Superior temporal gyrus (tissue), 1 donor: ENCODE results near the gene HOXA3.

Experiments
- DNase-seq: peaks from one replicate; pipeline ENCODE4 v3.0.0-alpha.2; 2016; ENCODE audit errors: extremely low spot score

The HOXA3 gene

DNA sequence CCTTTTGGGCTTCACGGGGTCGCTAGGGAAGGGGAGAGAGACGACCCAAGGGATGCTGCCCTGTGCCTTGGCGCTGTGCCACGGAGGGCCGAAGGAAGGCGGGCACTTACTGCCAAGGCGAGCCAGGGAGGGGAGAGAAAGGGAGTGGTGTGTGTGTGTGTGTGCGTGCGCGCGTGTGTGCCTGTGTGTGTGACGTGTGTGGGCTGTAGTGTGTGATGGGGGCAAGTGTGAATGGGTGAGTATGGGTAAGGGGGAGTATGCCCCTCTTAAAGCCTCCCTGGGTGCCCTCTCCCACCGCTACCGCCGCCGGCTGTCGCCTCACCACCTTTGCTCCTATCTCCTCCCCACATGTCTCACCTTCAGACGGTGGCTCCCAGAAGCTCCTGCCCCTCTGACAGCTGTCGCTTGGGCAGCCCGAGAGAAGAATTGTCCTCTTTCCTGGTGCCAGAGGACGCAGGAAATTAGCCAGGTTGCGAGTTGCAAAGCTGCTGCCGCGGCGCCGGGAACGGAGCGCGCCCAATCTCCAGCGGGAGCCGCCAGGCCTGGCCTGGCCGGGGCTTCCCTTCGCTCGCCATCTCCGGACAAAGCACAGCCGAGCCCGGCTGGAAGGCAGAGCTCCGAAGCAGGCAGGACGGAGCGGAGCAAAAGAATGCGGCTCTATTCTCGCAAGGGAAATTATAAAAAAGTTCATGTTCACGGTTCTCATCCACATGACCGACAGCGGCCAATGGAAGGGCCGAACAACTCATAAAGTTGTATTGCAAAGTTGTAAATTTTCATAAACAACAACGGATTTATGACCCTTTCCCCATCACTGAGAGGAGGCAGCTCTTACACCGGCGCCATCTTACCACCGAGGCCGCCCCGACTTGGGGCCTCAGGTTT, at the start of gene HOXA3:
Gene HOXA3 (minus strand): TSS at position 653 of the 885 bp plus-strand sequence. CDS start 41,943 bp downstream, outside the sequence.
- DNase-seq = no peak

DNA sequence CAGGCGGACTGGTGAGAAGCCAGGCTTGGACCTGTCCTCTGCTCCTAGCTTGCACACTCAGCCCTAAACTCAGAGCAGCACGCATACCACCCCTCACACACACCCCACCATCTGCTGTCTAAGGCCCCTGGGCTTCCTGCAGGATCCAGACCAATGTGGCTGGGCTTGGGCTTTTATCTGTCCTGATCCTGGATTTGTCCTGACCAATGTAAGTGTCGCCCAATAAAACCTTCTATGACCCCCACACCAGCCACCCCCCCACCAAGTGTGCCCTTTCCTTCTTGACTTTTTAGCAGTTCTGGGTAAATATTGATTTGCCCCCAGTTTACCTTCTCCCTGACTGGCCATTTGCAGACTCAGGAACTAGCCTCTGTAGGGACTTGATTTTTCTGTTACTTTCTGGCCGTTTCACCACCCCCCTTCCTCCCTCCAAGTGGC, 49.2 kb upstream of the HOXA3 start:
- DNase-seq = no peak

DNA sequence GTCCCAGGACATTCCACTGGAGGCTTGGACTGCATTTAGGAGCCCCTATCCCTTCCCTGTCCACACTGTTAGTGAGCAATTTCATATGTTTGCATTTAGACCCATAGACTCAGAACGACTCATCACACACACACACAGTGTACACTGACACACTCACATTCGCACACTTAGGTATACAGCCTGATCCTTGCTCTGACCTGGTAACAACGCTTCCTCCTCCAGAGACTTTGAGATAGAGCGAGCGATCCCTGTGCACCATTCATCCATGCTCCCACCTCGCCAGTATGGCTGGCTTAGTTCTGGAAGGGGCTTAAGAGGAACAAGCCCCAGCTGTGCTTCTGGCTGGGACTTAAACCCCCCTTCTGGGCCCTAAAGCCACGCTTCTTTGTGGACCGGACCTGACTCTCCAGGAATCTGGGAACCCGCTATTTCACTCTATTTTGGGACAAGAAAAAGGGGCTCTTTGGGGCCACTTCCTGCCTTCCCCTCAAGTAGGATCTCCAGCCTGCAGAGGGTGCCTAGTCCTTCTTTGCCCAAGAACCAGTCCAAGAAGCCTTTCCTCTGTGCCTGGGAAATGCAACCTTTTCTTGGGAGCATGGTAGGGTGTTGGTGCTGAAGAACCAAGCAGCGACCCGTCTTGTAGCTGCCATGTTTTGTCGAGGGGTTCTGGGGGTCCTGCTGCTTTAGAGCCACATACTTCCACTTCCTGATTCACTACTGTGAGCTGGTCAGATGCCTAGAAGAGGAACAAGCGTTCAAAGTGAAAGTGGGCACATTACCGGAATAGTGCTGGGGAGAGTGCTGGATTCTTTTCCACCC, 48.6 kb upstream of the HOXA3 start:
- DNase-seq = no peak

DNA sequence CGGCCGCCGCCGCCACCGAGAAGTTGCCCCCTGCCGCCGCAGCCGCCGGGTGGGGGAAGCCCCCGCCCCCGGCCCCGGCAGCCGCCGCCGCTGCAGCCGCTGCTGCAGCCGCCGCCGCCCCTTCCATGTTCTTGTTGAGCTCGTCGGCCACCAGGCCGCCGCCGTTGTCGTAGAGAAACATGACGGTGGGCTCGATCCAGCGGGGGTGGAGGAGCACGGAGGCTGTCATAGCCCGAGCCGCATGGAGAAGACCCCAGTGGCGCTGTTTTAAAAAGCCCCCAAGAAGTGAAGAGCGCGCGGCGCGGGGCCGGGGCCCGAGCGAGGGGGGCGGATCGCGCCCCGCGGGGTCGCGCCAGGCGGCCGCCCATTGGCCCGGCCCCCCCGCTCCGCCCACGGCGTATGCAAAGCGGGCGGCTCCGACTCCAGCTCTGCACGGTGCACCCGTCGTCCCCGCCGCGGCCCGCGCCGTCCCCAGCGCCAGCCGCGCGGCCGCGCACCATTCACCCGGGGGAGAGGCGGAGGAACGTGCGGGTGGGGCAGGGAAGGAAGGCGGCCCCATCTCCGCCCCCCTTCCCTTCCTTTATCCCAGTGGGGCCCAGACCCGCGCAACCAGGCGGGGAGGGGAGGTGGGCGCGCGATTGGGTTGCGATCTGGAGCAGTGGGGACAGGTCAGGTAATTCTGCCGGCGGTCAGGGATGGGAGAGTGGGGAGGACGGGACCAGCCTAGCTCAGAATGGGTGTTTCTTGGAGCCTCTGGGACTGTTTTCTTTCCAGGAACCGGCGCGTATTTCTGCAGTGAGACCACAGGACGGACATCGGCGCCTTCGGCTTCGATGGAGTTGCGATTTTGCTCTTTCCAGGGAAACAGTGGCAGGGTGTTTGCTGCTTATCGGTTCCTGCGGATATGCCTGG, 47.7 kb upstream of the HOXA3 start, which contains the start of gene HOXA13:
Gene HOXA13 (minus strand): TSS at position 243 of the 912 bp plus-strand sequence. CDS start 14 bp downstream, at position 229.
- DNase-seq = no peak

DNA sequence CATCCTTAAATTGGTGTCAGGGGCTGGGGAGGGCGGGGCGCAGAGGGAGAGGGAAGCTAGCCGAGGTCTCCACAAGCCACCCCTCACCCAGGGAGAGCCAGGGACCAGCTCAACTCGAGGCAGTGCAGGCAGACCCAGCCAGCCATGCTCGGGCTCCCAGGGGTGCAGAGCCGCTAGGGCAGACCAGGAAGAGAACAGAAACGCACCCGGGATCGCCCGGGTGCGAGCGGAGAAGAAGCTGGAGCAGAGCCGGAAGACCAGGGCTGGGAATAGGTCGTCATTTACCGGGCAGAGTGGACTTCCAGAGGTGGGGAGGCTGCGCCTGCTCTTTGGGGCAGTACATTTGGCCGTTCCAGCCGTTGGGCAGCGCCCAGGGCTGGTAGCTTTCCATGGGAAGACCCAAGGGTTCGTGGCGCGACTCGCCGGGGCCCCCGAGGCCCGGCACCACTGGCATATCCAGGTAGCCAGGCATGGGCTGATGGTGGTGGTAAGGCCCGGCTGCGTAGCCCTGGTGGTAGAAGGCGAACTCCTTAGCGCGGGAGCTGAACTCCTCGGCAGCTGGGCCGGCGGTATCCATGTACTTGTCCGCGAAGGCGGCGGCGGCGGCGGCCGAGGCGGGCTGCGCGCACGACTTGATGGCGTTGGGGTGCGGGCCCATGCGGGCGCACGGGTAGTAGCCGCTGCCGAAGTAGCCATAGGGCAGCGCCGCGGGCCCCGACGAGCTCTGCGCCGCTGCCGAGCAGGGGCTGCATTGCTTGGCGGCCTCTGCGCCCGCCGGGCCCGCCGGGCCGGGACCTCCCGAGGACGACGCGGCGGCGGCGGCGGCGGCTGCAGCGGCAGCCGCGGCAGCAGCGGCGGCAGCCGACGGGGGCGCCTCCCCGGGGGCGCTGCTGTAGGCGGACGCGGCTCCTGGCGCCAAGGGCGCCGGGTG, 46.8 kb upstream of the HOXA3 start:
- no peak for DNase-seq

DNA sequence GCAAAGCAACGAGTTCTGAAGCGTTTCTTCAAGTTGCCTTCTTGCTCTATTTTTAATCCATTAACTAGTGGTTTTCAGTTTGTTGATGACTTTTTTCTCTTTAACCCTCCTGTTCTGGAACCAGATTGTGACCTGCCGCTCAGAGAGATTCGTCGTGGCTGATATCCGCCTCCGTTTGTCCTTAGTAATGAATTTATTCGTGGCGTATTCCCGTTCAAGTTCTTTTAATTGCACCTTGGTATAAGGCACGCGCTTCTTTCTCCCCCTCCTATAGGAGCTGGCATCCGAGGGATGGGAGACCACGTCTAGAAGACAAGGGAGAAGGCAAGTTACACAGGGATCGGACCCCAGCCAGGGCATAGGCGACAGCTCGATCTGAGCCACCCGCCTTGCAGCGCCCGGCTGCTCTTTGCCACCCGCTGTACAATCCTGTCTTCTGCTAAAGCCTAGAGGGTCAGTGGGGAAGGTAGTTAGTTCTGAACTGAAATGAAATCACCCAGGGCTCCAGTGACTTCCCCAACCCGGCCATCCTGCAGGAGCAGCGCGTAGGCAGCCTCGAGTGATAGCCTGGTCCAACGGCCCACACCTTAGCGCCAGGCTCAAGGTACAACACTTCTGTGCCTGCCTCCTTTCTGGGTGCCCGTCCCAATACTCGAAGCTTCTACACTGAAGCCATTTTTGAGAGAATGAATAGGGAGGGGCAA, 45.9 kb upstream of the HOXA3 start:
- DNase-seq = no peak

DNA sequence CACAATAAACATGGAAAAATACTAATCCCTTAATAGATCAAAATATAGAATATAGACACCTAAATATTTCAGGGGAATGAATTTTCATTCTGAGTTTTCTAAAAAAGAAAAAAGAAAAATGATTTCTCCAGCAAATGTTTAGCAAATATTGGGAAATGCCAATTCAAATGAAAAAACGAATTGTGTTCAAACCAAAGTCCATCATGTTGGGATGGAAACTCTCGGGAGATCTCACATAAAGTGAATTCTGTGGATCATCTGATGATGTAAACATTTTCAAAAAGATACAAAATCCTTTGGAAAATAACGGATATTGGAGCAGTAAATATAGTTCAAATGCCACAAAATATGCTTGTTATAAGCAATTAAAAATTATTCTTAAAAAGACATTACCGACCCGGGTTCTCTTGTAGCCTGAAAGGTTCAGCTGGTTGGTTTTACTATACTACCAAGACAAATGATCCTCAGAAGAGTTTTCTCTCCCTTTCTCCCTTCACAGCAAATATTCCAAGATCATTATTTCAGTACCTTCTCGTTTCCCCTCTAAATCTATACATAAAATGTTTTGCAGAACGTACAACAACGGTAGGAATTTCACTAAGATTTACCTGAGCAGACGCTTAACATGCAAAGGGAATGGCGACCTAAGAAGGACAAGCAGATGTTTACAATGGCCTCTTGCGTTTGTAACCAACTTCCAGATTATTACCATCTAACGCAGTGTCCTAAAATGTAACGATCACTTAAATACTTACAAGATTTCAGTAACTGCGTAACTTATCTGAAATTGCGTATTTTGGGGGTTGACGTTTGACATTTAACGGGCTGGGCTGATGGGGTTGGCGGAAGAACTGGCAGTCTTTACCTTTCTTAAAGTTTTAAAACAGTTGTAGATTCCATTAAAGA, 45.0 kb upstream of the HOXA3 start:
- DNase-seq = no peak

DNA sequence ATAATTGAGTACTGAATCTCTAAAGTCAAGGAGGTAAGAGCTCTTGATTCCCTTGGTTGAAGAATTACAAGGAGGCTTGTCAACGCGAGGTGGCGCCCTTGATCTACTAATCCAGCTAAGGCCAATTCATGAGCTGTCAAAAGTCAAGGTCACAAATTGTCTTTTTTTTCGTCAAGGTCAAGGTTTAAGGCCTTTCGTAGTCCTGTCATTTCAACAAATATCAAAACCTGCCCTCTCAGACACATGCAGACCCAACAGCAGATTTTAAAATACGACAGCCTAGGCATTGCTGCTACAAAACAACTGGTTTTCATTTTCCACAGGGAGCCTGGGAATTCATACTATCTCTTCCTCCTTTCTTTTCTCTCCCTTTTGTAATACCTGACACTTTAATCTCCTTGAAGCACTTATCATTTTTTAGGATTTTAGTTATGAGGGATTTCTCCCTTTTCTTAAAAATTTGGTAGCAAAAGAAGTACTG, 43.9 kb upstream of the HOXA3 start:
- DNase-seq = peak; percentile 91

DNA sequence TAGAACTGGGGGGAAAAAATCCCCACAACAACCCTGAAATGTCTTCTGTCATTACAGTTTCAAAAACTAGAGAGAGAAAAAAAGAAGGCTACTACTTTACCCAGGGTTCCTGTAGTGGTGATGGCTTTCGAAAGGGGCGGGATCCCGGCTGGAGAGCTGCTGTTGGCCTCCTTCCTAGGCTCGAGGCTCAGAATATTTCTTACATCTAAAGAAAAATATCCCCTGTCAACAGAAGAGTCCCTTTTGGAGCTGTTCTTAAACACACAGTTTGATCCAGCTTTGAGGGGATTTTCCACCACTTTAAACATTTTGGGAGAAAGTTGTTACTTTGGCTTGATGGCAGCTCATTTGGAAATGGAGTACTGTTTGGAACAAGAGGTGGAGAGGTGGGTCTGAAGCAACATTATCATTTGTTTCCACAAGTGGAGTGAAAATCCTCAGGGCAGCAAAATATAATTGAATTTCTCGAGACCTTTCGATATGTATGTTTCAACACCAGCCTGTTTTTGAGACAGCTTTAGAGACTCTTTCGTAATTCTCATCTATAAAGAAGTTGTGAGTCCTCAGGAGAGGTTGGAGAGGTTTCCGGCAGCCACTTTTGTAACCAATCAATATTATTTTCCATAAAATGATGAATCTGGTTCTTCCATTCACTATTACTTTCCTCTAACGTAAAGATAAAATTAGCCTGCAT, 42.5 kb upstream of the HOXA3 start:
- no peak for DNase-seq

DNA sequence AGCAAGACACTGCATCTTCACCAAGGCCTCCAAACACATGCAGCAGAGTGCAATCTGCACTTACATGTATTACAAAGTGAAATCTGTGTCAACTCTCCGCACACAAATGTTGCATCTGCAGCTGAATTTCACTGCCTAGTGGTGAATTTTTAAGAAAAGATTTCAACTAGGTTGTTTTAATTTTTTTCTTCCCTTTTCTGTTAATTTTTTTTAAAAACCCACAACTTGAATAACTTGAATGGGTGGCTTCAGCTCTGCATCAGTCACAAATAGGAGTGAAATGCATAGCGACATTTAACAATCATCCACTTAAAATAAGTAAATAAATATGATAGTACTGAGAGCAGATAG, 41.6 kb upstream of the HOXA3 start:
- no peak for DNase-seq

DNA sequence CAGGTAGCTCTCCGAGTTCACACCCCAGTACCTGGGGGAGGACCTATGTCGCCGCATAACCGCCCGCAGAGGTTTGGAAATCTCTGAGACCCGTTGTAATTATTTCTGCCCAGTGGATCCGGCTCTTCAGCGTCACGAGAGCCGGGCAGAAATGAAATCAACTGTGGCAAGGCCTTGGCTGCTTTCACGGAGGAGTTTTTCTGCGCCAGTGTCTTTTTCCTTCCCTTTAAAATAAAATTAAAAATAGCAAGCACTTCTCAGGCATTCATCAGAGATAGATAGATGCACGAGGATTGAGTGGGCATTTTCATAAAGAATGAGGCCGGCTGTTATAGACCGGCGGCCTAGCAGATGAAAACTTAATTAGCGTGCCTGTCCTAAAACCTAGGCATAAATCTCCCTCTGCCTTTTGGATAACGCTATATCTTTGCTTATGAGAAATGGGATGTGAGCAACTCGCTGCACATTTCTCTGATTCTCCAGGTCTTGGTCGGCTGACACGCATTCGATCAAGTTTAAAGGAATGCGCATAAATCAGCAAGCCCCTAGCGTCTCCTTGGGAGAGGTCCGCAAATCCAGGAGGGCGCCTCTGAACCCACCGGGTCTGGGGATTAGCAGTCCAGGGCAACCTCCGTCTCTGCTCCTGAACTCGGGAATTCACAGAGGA, 41.1 kb upstream of the HOXA3 start:
- no peak for DNase-seq

DNA sequence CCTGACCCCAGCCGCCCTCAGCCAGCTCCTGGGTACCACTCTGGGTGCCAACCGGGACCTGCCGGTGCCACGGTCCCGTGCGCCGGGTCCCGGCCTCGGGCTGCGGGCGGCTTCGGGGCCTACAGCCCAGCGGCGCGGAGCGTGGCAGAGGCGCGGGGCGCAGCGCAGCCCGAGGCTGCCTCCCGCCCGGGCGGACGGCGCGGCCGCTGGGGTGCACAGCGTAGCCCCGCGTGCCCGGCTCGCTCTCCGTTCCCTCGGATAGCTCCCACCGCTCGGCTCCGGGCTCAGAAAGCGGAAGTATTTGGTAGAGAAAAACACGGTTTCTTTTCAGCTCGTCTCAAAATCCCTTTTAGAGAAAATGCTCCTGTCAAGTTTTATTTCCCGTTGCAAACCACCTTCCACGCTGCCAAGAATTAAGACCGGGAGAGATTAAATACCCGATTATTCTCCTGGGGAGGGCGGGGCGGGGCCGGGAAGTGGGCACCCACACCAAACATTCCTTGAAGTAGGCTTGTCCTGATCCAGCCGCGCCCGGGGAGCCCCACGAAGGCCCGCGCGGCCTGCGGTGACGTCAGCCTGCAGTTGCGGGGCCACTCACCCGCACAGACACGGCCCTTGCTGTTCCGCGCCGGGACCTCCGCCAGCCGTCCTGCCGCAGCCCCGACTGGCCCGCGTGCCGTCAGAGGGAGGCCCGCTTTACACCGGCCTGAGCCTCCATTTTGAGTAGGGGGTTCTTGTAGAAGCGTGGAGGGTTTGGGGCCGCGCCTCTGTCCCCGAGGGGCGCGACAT, 40.4 kb upstream of the HOXA3 start:
- no peak for DNase-seq

DNA sequence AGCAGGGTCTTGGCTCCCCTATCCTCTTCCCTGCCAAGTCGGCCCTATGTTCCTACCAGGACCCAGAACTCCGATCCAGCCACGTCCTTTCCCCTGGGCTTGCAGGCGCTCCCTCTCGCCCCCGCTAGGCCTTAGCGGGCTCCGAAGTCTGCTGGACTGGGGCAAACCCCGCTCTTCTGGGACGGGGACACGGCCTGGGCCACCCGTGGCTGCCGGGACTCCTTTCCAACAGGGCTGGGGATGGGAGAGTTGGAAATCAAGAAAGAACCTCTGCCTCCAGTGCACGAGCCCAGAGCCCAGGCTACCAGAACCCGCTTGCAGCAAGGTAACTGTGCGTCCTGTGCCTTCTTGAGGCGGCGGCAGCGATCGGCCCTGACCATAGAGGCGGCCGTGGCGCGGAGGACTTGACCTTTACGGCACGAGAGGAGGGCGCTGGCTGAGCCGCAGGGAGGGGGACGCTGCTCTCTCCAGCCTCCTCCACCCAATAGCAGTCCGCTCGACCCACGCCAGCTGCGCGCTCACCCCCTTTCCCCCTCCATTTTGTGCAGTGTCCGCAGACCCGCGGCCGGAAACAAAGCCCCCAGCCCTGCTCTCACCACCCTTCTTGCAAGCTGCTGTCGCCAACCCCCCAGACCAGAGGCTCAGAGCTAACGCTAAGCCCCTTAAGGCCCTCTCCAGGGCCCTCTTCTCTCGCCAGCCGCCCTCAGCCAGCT, 39.6 kb upstream of the HOXA3 start:
- DNase-seq = no peak

DNA sequence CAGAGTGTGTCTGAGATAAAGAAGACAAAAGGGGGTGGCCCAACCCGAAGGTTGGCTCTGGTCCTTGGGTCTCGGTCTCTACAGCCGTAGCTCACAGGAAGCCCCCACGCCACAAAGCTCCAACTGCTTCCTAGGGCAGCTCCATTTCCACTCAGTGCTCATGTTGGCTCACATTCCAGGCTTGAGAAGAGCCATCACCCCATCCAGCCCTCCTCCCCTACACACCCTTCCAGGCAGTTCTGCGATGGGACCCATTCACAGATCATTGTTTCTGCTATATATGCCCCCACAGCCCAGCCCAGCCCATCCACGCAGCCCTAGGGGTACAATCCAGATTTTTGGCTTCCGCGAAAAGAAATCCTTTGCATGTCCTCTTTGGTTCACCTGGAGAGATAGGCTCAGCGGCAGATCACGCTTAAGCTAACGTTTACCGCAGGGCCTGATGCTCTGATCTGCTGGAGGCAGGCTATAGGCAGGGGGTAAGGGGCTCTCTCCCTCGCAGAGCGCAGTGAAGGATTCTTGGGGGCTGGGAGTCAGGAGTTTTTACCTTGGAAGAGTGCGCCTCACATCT, 38.9 kb upstream of the HOXA3 start:
- DNase-seq = no peak

DNA sequence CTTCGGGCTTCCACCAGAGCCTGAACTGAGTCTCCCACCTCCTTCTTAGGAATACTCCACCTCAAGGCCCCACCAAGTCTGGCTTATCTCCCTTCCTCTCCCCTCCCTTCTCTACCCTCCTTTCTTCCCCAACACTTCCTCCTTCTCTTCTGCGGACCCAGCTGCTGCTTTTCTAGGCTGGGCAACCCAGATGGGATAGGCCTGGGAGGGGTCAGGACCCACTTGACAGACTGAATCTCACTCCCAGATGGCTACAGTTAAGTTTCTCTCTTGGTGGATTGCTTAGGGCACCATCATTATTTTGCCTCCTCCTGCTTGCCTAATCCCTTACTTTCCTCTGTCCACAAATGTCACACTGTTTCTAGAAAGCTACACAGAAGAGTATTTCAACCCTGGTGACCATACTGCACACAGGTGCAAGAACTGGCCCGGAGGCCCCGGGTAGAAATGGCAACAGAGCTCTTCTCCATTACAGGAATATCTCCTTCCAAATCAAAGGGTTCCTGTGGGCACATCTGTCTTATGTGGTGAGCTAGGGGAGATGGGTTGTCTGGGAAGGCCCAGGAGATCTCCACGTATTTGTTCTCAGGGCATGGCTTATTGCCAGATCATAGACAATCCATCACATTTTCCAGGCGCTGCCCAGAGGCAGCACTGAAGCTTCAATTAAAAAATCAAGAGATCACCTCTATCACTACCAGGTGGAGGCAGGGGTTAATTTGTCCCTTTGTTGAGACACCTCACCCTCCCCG, 37.8 kb upstream of the HOXA3 start:
- no peak for DNase-seq
